EH (cell line): ENCODE measurements around the gene COA1.
"Not testable (repeated sequence)": the region's sequence is repeated elsewhere in the genome, so short reads cannot be mapped to it uniquely, and the experiment has no call there.

Experiments used
- DNase-seq: peaks from one replicate; pipeline ENCODE4 v3.0.0-alpha.2; 2015; ENCODE audit warnings: low read depth

Gene COA1

DNA sequence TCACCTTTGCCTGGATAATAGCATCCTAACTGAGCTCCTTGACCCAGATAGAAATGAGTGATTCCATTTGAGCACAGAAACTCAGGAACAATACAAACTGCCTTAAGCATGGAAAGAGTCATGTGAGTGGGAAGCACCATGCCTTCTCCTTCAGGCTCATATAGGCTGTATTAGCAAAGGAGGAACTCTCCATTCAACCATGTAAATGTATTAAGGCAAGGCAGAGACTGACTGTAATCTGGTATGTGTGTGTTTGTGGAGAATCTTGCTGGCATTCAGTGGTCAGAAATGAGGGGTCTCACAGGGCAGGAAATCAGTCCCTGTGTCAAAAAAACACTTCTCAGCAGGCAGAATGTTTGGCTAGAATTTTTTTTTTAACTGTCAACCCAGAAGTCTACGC, 40.2 kb downstream of the COA1 start:
- no peak for DNase-seq

DNA sequence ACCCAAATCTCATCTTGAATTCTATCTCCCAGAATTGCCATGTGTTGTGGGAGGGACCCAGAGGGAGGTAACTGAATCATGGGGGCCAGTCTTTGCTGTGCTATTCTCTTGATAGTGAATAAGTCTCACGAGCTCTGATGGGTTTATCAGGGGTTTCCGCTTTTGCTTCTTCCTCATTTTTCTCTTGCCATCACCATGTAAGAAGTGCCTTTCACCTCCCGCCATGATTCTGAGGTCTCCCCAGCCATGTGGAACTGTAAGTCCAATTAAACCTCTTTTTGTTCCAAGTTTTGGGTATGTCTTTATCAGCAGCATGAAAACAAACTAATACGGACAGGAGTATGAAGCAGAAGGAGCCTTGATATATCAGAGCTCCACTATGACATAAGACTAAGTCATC, 41.5 kb downstream of the COA1 start:
- DNase-seq = not testable (repeated sequence)

DNA sequence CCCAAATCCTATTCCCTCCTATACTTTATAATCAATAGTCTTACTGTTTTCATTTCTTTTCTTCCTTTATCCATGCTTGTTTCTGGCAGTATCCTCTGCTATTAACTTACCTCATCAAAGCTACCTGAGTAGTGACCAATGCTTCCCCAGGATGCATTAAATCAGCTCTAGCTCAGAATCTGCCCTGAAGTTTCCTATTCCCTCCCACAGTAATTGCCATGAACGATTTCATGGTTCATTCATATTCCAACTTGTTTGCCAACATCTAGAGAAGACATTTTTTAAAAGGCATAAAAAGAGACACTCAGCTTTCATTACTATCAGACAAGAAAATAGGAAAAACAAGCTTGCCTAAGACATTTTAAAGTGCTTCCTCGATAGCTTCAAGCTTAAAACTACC, 42.3 kb downstream of the COA1 start:
- DNase-seq = no peak

GRCh38 chr7:43680736-43681135, 48.6 kb downstream of the COA1 start:
- no peak for DNase-seq

GRCh38 chr7:43679210-43680068, 49.9 kb downstream of the COA1 start:
- no peak for DNase-seq

DNA sequence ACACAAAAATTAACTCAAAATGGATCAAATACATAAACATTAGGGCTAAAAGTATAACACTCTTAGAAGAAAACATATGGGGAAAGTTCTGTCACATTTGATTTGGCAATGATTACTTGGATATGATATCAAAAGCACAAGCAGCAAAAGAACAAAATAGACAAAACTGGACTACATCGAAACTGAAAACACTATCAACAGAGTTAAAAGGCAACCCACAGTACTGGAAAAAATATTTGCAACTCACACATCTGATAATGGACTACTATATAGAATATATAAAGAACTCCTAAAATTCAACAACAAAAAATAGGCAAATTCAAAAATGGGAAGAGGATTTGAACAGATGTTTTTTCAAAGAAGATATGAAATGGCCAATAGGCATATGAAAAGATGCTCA, 51.0 kb downstream of the COA1 start:
- no peak for DNase-seq

- DNase-seq = no peak
These were observed 51.5 kb downstream of the COA1 start for GRCh38 chr7:43677864-43678263.

GRCh38 chr7:43674559-43675436, 54.5 kb downstream of the COA1 start:
- DNase-seq = peak; percentile 94

DNA sequence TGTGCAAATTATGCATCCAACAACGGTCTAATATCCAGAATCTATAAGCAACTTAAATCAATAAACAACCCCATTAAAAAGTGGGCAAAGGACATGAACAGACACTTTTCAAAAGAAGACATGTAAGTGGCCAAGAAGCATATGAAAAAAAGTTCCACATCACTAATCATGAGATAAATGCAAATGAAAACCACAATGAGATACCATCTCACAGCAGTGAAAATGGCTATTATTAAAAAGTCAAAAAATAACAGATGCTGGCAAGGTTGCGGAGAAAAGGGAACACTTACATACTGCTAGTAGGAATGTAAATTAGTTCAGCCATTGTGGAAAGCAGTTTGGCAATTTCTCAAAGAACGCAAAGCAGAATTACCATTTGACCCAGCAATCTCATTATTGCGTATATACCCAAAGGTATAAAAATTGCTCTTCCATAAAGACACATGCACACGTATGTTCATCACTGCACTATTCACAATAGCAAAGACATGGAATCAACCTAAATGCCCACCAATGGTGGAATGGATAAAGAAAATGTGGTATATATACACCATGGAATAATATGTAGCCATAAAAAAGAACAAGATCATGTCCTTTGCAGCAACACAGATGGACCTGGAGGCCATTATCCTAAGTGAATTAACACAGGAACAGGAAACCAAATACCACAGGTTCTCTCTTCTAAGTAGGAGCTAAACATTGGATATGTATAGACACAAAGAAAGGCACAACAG, 55.9 kb downstream of the COA1 start:
- peak; percentile 85 for DNase-seq

DNA sequence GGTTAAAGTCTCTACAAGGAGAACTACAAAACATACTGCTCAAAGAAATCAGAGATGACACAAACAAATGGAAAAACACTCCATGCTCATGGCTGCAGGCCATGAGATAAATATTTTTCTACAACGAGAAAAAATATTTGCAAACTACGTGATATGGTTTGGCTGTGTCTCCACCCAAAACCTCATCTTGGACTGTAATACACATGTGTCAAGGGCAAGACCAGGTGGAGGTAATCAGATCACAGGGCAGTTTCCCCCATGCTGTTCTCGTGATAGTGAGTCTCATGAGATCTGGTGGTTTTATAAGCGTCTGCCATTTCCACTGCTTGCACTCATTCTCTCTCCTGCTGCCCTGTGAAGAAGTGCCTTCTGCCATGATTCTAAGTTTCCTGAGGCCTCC, 57.8 kb downstream of the COA1 start:
- no peak for DNase-seq

- no peak for DNase-seq
These were observed 59.8 kb downstream of the COA1 start for GRCh38 chr7:43669286-43670081.

DNA sequence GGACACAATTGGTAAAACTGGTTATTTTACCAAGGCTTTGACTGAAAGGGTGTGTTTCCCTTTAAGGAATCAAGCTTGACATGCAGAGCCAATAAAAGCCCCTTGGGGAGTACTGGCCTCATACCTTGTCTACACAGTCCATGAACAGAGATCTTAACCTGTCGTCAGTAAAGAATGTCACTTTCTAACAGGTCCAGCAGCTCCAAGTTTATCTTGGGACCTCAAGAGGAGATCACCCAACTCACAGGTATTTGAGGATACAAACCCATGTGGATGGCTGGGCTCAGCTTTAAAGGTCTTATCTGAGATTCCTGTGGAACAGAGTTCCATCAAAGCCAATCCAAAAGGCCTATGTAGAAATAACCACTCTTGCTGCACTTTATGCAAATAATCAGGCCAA, 61.3 kb downstream of the COA1 start:
- DNase-seq = no peak

- DNase-seq = peak; percentile 68
These were observed 62.4 kb downstream of the COA1 start for GRCh38 chr7:43666938-43667337.

- peak; percentile 33 for DNase-seq
These were observed 64.6 kb downstream of the COA1 start for GRCh38 chr7:43664681-43665080.

DNA sequence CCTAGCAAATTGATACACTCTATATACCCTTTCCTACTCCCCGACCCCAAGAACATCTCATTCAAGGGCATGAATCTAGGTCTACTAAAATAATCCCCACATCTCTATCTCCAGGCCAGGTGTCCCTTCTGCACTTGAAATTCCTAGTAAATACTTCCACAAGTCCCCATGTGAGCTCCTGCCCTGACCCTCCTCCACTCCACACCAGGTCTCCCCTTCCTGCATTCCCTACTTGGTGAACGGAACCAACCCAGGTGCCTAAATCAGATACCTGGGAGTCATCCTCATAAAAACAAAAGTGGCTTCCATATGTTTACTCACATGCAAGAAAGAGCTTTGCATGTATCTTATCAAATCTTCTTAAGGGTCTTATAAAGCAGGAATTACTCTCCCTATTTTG, 69.2 kb downstream of the COA1 start:
- no peak for DNase-seq

DNA sequence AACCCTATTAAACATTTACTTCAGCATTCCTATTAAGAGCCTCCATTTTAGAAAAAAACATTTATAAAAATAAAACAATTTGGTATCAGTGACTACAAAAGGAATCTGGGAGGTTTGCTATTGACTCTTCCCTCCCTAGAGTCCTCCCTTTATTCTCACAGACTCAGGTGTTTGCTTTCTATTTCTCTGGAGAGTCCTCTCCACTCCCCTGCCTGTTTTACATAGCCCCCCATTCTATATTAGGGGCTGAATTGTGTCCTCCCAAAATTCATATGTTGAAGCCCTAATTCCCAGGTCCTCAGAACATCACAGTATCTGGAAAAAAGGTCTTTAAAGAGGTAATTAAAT, 69.8 kb downstream of the COA1 start:
- no peak for DNase-seq

DNA sequence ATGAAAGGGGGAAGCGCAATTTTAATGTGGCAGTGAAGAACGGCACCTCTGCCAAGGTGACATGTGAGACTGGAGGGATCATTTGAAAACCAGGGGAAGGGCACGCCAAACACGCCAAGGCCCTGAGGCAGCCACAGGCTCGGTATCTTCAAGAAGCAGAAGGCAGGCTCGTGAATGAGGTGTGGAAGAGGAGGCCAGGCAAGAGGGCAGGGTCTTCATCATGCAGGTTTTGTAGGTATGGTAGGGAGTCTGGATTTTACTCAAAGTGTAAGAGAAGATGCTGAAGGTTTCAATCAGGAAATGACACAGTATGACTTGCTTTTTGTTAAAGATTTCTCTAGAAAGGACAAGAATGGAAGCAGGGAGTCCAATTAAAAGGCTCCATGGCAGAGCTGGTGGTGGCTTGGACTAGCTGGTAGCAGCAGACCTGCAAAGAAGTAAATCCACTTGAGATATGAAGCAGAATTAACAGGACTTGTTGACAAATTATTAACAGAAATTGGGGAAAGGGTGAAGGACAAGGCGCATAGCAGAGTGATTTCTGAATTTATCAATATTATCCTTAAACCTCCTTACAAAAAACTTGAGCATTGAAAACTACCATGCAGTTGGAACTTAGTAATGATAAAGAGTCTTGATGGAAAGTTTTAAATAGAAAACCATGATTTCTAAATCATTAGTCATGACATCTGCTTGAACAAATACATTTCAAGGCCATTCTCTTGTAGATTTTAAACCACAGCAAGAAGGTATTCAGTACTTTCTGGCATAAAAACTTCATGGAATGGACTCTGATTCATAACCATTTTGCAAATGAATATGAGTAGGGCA, 70.4 kb downstream of the COA1 start:
- peak; percentile 94 for DNase-seq

GRCh38 chr7:43656997-43657396, 72.3 kb downstream of the COA1 start:
- DNase-seq = no peak

- no peak for DNase-seq
These were observed 73.7 kb downstream of the COA1 start for GRCh38 chr7:43655584-43655983.

DNA sequence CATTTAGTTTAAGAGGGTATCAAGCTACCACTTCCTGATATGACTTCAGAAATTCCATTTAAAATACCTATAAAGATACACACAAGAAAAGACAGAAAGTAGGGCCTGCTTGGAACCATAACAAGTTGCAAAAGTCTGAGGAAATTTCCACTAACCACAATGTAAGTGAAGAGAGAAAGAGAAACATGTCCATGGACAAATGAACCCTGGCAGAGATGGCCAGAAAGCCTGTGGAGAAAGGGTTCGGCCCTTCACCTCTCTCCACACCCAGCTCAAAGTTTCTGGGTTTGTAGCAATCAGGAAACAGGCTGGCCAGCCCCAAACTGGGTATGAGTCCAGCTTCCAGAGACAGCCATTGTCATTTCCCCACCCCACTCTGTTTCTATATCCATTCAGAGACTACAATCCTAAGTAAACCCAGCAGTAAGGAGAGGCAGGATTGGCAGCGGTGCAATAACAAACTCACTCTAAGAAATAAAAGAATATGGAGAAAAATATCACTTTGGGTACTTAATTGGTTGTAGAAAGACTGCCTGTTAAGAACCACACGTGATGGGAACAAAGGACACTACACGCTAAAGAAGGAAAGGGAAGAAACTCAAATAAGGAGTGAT, 75.3 kb downstream of the COA1 start:
- no peak for DNase-seq
